Renal cortex interstitium (tissue), 11 donors: ENCODE data around the gene RBMS1. TPM values are rescaled to one million over a fixed set of nuclear protein-coding genes. Genes with fewer than 3 reads are reported as not detected.

ENCODE experiments used
- DNase-seq, 11 donors: peaks; one replicate each; pipeline ENCODE4 v3.0.0-alpha.2; 2013; ENCODE audit warnings: low read depth in 9 of 11, low spot score in 4 of 11; ENCODE audit errors: extremely low read depth in 1 of 11
- polyA plus RNA-seq, 3 donors: library from polyadenylated mRNA; unstranded; fragments of 120-200 nt; gene quantifications; one replicate each; pipeline ENCODE4 v1.2.1, GENCODE V29; 2013; ENCODE audit not compliant: insufficient read length in 3 of 3

Gene RBMS1
- polyA plus RNA-seq, 3 donors = 130 to 157 (median 150) TPM

DNA sequence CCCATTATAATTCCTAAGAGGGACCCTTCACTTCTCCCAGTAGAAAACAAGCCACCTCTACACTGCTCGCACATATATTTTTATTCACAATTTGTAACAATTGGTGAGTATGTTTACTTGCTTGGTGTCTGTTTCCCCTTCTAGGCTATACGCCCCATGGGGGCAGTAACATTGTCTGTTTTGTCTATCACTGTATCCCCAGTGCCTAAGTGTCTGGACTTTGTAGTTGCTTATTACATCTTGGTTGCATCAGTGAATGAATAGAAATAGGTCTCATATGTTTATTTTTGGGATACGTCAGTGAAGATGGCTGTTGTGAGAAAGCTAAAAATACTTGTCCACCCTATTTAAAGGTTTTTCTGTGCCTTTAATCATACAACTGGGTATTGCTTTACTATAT lies 206.1 kb downstream of the RBMS1 start:
- no peak for DNase-seq

DNA sequence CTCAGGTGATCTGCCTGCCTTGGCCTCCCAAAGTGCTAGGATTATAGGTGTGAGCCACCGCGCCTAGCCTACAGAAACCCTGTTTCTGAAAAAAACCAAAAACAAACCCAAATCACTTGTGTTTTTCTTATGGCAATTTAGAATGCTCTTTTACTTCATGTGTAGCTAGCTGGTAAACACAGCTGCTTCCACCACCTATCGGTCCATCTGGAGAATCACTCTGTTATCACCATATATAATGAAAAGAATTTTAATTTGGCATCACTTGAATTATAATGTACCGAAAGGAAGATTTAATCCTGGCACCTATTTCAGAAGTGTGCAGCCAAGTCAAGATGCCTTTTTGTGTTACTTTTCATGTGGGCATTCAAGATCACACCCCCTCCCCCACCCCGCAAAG lies 207.1 kb downstream of the RBMS1 start:
- DNase-seq = no peak

DNA sequence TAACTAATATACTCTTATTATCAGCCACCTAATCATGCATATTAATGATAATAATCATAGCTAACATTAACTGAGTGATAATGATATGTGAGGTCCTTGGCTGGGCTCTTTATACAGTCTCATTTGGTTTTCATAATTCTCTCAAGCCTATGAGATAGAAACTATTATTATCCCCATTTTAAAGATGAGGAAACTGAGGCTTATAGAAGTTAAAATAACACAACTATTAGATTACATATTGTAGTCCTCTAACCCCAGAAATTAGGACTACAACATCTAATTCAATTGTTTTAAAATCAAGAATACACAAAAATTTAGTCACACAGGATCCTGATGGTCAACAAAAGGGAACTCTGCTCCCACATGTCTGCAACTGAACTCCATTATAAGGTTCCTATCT lies 209.9 kb downstream of the RBMS1 start:
- DNase-seq = no peak

DNA sequence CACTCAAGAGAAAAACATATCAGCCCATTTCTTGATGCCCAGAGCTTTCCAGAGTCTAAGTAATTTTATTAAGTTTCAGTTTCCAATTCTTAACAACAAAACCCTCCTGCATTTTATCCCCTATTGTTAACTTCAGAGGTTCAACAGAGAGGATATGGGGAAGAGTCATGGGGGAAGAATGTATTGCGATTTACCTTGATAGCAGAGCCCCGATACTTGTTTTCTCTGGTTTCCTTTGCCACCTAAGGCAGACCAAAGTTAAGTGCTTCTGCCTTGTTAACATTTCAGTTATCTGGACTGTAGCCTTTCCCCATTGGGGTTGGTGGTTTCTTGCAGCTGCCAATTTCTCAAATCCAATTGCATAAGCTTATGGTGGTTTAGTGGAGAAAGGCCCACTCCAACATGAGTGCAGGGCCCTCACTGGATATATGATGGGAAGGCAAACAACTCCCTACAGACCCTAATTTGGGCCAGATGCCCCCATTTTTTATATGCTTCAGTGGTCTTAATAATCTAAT lies 211.5 kb downstream of the RBMS1 start:
- no peak for DNase-seq

DNA sequence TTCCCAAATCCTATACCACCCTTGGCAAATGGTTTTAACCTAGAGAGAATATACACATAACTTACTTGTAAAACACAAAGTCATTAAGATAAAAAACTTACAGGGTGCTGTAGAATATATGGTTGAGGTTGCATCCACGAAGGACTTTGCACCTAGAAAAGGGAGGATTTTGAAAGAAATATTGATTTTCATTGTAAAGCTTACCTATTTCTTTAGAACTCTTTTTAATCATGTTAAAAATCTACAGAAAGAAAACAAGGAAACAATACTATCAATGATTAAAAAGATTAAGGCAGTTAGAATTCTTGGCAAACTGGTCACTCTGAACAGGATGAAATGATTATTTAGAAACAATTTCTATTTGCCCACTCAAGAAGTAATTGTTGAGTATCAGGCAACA lies 212.4 kb downstream of the RBMS1 start:
- DNase-seq = no peak

DNA sequence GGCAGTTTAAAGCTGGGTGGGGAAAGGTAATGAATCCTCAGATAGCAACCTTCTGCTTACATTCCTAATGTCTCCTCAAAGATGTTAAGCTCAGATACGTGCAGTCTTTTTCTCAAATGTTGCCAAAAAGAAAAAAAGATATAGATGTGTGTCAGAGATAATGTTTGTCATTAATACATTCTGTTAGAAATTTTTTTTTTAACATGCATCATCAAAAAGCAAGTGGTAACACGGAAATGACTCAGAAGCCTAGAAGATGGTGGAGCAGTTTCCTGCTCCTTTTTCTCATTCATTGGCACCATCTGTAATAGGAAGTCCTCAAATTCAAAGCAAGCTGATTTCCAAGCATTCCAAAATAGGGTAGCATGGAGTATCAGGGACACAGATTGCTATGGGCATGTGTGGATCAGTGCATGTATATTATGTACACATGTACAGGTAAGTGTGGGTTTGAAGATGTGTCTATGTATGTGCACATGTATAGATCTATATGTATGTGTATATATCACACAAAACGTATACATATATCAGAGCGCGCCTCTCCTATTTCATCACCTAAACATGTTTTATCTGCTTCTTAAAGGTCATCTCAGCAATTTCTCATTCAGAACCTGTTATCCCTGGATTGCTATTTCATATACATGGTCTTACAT lies 213.7 kb downstream of the RBMS1 start:
- no peak for DNase-seq

DNA sequence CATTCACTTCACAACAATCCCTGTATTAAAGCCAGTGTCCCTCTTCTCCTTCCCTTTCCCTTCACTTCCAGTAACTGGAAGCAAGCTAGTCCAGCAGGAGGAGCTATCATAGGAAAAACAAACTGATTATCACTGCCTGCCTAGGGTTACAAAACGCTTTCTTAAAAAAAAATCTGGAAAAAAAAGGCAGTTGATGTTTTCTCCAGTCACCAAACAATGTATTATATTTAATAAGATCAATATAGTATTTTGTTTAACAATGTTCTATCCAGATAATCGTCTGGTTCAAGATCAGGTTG lies 214.8 kb downstream of the RBMS1 start:
- DNase-seq = no peak

DNA sequence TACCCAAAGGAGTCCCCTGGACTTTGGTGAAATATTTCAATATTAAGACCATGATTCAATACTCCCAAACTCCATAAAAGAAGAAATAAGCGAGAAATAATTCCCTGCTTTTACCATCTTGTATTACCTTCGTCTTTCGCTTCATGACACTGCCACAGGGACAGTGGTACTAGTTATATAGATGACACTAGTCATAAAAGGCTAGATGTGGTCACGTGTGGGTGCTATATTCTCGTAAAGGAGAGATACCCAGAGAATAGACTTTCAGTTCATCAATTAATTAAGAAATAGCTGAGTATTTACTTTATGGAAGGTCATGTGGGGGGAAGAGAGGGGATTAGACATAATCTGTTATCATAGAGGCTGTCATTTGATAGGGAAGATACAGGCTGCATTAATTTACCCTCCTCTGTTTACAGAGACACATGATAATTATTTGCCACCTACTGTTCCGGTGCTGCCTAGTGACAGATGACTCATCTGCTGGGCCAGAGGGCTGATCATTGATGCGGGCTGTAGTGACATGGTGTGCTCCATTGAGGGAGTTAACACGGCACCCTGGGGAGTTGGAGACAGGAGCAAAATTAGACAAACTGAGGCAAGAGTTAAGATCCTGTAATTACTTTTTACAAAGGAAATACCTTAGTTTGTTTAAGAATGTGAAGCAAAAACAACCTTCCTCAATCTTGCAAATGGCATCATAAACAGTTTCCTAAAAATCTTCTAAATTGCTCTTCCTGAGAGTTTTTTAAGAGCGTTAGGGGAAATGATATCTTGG lies 215.3 kb downstream of the RBMS1 start:
- no peak for DNase-seq

DNA sequence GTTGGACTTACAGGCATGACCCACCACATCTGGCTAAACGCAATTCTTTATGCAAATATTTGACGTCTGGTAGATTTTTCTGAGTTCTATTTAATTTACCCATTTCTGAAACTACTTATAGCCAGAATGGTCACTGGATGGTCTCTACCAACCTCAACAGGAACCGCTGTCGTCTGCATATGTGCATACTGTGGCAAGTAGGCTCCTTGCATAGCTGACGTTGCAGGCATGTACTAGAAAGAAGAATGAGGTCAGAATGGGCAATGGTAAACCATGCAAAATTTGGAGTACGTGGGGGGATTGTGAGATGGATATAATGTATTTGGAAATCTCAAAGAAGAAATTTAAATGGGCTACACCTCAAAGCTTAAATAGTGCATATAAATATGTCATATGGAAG lies 216.5 kb downstream of the RBMS1 start:
- no peak for DNase-seq

DNA sequence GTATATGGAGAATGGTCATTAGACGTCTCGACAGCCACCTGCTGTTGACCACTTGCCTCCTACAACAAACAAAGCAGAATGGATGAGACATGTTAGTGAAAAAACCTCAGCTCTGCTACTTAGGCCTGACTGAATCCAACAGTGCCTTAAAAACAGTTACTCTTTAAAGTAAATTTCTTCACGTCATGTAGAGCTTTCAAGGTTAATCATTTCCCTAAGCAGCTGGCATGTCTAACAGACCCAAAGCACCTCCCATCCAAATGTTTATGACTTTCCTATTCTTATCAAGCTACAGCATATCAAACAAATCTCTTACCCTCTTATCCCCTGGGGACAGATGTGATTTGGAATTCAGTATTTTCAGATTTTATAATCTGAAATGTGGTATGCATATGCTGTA lies 218.0 kb downstream of the RBMS1 start:
- DNase-seq = peak in 1 of 11 donors; percentile 68

DNA sequence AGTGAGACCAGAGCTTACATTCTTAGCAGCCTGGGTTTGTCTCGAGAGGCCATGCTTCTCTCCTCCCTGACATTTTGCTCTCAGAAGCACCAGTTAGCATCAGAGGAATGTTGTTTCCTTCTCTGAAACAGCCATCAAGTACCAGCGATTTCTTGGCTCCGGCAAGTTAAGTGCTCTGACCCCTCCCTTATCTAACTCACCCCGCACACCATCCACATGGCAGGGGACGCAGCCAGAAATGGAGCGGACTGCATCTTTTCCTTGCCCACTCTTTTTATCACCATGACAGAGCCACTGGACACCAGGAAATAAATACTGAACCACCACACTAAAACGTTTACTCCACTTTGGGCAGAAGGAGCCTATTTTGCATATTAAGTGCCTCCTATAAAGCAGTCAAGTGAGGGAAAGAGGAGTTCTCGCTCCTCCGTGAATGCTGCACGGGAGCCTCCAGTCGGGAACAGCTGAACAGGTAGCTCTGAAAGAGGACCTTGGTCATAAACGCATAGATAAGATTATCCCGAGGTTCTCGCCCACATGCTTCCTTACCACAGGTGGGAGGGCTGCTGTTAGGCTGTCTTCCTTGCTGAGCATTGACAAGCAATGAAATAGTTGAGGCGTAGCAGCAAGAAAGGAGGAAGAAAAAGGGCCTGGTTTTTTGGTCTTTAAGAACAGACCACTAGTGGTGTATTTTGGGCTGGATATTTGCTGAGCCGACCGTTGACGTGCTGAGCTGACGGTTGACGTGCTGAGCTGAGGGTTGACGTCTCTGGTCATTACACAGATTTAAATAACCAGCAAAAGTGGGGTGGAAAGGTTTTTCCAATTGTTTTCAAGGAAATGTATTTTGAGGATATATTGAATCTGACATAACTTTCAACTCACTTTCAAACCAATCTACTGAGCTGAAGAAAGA lies 222.2 kb downstream of the RBMS1 start:
- DNase-seq = no peak

DNA sequence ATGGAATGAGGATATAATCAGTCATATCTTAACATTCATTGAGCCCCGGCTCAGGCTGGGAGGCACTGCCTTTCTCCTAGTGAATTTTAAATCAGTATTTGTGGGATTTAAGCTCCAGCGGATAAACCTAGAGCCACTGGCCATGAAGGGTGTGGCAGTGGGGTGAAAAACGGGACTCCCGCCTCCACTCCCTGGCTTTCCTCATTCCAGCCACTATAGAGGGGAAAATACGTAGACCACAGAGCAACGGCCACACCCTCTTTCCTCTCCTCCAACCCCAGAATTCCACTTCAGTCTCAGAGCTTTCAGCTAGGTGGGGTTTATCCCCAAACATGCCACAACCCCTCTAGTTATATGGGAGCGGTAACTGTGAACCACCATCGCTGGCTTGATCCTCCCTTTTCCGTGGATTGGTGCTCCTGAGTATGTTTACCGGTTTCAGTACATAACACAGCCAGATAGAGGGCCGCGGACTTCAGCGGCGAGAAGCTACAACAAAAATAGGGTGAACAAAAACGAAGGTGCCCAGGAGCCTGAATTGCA lies 223.0 kb downstream of the RBMS1 start:
- no peak for DNase-seq

DNA sequence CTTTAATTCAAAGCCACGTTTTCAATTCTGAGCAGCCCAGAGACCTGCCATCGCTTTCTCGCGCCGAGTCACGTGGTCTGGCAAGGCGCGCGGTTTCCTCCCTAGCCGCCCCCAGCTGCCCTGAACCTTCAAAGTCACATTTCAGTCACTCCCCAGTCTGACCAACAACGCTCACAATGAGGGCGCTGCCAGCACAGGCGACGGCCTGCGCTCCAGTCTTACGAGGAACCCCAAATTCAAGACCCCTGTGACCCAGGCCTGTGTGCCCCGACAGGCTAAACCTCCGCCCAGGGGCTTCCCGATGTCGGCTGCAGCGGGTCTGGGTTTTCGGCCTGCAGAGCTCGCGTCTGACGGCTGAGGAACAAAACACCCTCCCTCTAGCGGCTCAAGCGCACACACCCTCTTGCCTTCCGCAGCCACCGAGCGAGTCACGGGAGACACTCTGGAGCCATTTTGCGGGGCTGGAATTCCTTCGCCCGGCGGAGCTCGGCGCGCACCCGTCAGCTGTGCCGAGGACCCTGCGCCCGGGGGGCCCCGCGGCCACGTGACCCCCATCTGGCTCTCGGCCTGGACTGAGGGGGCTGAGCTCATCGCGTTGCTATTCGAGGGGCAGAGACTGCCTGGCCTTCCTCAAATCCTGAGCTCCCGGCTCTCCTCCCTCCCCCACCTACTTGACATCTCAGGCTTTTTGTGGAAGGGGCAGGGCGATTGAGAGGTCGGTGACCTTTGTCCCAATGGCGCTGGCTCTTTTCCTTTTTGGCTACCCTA lies 223.6 kb downstream of the RBMS1 start:
- DNase-seq = peak; percentile 78 to 94 (median 87)

DNA sequence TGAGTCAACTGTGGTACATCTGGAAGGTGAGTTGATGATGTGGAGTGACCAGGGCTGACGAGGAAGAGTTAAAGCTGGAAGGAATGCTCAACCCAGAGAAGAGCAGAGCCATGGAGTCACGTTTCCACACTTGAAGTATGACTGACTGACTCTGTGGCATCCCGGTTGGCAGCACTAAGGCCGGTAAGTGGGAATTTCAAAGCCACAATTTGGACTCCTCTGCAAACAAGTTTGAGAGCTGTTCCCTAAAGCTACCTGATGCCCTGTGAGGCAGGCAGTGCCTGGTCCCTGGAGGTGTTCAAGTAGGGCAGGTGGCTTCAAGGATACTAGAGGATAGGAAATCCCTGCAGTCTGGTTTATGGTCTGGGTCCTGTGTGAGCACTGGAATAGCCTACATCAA lies 224.2 kb downstream of the RBMS1 start:
- no peak for DNase-seq

DNA sequence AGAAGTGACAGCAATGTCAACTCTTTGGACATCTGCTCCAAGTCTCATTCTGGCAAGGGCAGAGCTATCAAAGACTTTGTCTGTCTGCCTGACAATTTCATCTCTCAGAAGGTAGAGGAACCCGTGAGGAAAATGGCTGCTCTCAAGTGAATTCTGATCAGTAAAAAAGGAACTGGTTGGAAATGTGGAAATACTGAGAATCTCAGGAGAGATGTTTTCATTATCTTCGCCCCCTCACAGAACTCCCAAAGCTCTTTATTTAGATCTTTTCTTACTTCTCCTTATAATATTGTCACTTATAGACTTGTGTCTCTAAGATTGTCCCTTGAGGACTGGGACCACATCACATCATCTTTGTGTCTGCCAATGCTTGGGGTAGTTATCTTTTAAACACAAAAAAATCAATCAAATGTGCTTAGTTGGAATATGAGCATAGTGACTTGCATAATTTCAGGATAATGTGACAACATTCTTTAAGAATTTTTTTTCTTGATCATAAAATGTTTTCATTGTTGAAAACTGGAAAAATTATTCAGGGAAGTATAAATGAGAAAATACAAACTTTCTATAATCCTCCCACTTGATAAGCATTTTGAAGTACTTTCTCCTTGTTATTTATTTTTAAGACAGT lies 225.3 kb downstream of the RBMS1 start:
- DNase-seq = no peak

DNA sequence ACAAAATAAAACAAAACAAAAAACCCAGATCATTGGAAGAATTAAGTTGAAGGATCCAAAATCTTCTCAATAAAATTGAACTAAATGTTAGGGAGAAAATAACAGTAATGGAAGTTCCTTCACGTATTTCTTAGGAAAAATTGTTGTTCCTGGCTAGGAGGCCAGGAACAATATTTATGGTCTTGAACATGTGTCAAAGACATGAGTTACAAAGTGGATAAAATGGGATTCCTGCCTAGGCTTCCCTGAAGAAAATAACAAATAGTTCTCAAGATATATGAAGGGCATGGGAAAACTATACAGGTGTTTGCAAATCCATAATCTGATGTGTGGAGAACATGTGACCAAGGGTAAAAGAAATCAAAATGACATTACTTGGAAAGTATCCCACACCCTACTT lies 225.9 kb downstream of the RBMS1 start:
- no peak for DNase-seq

DNA sequence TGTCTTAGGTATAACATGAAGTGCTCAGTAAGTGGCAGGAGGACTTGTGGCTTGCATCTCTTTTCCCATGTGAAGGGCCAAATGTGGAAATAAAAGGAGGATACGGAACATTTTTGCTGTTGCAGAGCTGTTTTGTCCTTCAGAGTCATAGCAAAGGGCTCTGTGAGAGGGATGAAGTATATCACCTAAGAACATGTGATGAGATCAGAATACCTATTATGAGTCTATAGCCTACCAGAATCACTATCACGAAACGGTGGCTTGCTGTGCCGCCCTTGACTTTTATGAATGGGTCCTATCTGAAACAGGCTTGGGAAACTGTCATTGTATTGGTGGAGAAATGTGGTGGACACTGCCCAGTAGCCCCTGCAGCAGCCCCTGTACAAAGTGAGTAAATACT lies 226.6 kb downstream of the RBMS1 start:
- DNase-seq = no peak

DNA sequence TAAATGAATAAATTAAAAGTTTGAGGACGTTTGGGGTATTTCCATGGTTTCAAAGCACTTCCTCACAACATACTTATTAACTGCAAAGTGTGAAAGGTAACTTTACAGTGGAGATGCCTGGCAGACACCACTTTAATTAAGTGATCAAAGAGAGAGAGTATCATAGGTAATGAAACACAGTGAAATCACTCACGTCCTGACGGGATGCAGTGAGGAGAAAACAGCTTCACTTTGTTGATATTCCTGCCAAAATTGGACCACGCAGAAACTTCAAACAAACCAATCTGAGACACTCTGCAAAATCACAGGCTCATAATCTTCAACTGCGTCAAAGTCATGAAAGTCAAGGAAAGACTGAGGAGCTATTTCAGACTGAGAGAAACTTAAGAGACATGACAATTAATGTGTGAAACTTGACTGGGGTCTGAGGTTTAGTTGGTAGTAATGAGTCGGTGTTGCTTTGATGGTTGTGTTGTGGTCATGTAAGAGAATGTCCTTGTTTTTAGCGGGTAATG lies 227.5 kb downstream of the RBMS1 start:
- no peak for DNase-seq
